Brain microvascular endothelial cell (primary cell): Measurements from ENCODE around the gene COX8A.

ENCODE experiments used
- DNase-seq: peaks from one replicate; pipeline ENCODE4 v3.0.0-alpha.2; 2020
- H3K27ac ChIP-seq: fragments of 250-450 bp; sonication (Bioruptor Pico); 2 replicates; pipeline ENCODE4 v1.5.1; 2020; ENCODE audit warnings: mild to moderate bottlenecking, moderate library complexity
- H3K27me3 ChIP-seq: fragments of 250-450 bp; sonication (Bioruptor Pico); replicated peaks from 2 replicates; pipeline ENCODE4 v1.5.1; 2020; ENCODE audit warnings: mild to moderate bottlenecking
- H3K36me3 ChIP-seq: fragments of 250-450 bp; sonication (Bioruptor Pico); replicated peaks from 2 replicates; pipeline ENCODE4 v1.5.1; 2020; ENCODE audit warnings: mild to moderate bottlenecking
- H3K4me3 ChIP-seq: 2 replicates; pipeline ENCODE4 v1.5.1; 2011; ENCODE audit warnings: low read depth, mild to moderate bottlenecking, control low read depth, low read length, moderate library complexity
- CTCF ChIP-seq: IDR thresholded peaks from 2 replicates; pipeline ENCODE4 v1.5.1; 2011; ENCODE audit warnings: low read depth, mild to moderate bottlenecking, moderate library complexity, low read length, control low read depth, inconsistent platforms; ENCODE audit errors: missing control alignments
- in situ Hi-C: cut with HindIII; loops from 2 replicates; pipeline ENCODE4 v1.10.0; 2017; ENCODE audit warnings: low sequenced_read_pairs, low pct_ligation_motif_present

Gene COX8A

DNA sequence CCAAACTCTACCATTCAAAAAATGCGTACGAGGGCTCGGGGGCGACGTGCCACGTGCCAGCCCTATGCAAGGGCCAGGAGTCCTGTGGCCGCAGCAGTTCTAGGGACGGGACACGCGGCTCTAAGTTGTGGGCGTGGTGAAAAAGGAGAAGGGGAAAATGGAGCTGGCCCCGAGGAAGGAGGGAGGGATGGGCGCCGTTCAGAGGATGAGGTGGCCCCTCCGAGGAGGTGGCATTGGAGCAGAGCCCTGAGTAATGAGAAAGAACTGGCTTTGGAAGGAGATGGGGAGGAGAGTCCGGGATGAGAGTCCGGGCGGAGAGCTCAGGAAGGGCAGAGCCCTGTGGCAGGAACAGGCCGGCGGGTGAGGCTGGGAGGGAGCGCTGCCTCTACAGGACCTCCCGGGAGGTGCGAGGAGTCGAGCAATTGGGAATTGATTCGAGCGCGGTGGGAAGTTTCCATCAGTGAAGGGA is 32.8 kb downstream of the COX8A start:
- Histone ChIP-seq H3K36me3 (no peaks in the 10 kb centered on the region), H3K27ac (no peak overlapping the region), H3K27me3 (no peaks in the 10 kb centered on the region), H3K4me3 (peak overlapping the region; percentile 12)
- TF ChIP-seq CTCF, result no peak
- in situ Hi-C loops, result no loop called here
- DNase-seq, result no peak

DNA sequence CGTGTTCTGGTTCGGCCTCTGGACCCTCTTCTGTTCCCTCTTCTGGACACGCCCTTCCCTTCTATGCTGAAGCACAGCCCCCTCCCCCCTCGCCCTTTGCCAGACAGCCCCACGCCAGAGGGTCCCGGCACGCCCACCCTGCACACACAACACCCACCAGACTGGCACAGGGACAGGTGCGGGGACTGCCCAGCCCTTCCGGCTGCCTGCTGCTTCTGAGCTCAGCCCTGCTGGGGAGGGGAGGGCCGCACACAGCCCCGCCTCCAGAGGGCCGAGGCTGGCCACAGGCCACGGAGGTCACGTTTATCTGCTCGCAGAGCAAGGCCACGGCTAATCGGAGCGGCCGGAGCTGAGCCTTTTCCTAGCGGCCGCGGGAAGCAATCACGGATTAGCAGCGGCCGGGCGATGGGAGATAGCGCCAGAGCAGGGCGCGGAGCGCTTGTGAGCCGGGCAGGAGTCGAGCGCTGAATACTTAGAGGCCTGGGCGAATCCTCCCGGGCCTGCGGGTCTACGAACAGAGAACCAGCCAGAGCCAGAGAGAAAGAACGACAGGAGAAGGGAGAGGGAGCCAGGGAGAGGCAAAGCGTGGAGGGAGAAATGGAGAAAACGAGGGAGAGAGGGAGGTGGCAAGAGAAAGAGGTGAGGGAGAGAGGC is 33.3 kb downstream of the COX8A start:
- Histone ChIP-seq H3K27me3 (no peaks in the 10 kb centered on the region), H3K4me3 (no peak overlapping the region), H3K36me3 (no peaks in the 10 kb centered on the region), H3K27ac (no peak overlapping the region)
- DNase-seq, result no peak
- peak; percentile 43 for TF ChIP-seq CTCF
- in situ Hi-C loops, result no loop called here

- no peak overlapping the region for H3K27ac ChIP-seq
- H3K36me3 ChIP-seq, result no peaks in the 10 kb centered on the region
- no peaks in the 10 kb centered on the region for H3K27me3 ChIP-seq
- in situ Hi-C loops, result no loop called here
- no peak for TF ChIP-seq CTCF
- no peak overlapping the region for H3K4me3 ChIP-seq
- DNase-seq, result no peak
Observed at GRCh38 chr11:64008283-64008913, 34.0 kb downstream of the COX8A start.

- Histone ChIP-seq H3K27me3 (no peaks in the 10 kb centered on the region), H3K4me3 (no peak overlapping the region), H3K36me3 (no peaks in the 10 kb centered on the region), H3K27ac (no peak overlapping the region)
- TF ChIP-seq CTCF, result no peak
- no peak for DNase-seq
- in situ Hi-C loops, result no loop called here
Observed at GRCh38 chr11:64008914-64009633, 34.7 kb downstream of the COX8A start.

GRCh38 chr11:64009710-64010109 is 35.3 kb downstream of the COX8A start:
- in situ Hi-C loops, result no loop called here
- no peak for DNase-seq
- Histone ChIP-seq H3K4me3 (no peak overlapping the region), H3K27me3 (no peaks in the 10 kb centered on the region), H3K27ac (no peak overlapping the region), H3K36me3 (no peaks in the 10 kb centered on the region)
- TF ChIP-seq CTCF, result no peak
